ENCODE data around the gene UGT1A5. TPM values are rescaled to one million over a fixed set of nuclear protein-coding genes. Genes with fewer than 3 reads are reported as not detected.

Gene UGT1A5
- total RNA-seq, 2 donors from 2014 or later: not detected

DNA sequence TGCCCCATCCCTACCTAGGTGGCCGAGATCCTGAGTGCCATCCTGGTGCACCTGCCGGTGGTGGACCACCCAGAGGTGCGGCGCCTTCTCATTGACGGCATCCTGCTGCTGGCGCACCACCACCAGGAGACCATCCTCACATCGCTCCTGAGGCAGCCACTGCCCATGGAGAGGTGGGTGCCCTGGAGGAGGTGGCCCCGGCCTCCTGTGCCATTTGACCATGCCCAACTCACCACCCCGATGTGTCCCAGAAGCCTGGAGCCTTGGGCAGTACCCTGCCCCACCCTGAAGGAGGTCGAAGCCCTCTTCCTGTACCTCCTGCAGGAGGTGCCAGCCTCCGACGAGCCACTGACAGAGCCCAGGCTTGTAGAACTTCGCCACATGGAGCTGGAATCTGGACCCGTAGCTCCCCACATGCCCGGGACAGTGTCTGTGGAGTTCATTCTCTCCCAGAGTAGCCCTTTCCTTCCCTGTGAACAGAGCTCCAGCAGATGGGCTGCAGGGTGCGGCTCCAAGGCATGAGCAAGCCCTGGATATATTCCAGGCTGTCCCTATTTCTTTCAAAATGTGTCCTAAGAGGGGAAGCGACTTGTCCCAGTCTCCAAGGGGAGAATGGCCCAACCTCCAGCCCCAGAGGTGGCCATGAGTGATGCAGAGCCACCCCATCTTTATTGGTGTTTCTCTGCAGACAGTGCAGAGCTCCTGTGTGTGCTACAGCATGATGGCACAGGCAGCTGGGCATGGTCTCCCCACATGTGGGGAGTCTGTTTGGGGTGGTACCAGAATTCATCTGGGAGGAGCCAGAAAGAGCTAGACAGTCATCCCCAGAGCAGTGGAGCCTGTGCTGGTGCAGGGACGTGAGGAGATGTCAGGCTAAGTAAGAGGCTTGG is 107.4 kb downstream of the UGT1A5 start:
- Mint-ChIP-seq H3K27me3 (ENCODE audit: insufficient read depth) (no peaks in the 10 kb centered on the region), H3K9me3 (no peaks in the 10 kb centered on the region), H3K4me3 (no peak overlapping the region), H3K36me3 (ENCODE audit: low read depth) (no peaks in the 10 kb centered on the region), H3K4me1 (peaks cover 4% of the 10 kb centered on the region), H3K27ac (peak overlapping the region; percentile 5)
- TF ChIP-seq, protein P1, sequence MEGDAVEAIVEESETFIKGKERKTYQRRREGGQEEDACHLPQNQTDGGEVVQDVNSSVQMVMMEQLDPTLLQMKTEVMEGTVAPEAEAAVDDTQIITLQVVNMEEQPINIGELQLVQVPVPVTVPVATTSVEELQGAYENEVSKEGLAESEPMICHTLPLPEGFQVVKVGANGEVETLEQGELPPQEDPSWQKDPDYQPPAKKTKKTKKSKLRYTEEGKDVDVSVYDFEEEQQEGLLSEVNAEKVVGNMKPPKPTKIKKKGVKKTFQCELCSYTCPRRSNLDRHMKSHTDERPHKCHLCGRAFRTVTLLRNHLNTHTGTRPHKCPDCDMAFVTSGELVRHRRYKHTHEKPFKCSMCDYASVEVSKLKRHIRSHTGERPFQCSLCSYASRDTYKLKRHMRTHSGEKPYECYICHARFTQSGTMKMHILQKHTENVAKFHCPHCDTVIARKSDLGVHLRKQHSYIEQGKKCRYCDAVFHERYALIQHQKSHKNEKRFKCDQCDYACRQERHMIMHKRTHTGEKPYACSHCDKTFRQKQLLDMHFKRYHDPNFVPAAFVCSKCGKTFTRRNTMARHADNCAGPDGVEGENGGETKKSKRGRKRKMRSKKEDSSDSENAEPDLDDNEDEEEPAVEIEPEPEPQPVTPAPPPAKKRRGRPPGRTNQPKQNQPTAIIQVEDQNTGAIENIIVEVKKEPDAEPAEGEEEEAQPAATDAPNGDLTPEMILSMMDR (conservative IDR thresholded peaks at IDR 0.05): no peak
- peak; percentile 36 for DNase-seq
- H3K27me3 ChIP-seq (ENCODE audit: control insufficient read depth, insufficient read depth, low read length, poor library complexity, severe bottlenecking): no peaks in the 10 kb centered on the region
- H3K4me3 ChIP-seq (ENCODE audit: low read length): no peak overlapping the region
- no peaks in the 10 kb centered on the region for H3K4me1 ChIP-seq (ENCODE audit: control insufficient read depth, insufficient read depth, low read length)
- WGBS, 2 experiments (ENCODE audit: insufficient coverage in 1 of 2, insufficient read length in 1 of 2): 89 to 94% methylated on average over 9 to 18 of the region's 18 CpGs
- H3K9ac ChIP-seq (ENCODE audit: extremely low read depth, low read length, poor library complexity, severe bottlenecking): no peak overlapping the region
- no peak overlapping the region for H3K27ac ChIP-seq (ENCODE audit: low read depth, low read length)
- H3K9me3 ChIP-seq (ENCODE audit: control insufficient read depth, low read length): no peaks in the 10 kb centered on the region
- no peaks in the 10 kb centered on the region for H3K36me3 ChIP-seq (ENCODE audit: control insufficient read depth, insufficient read depth, low read length)

DNA sequence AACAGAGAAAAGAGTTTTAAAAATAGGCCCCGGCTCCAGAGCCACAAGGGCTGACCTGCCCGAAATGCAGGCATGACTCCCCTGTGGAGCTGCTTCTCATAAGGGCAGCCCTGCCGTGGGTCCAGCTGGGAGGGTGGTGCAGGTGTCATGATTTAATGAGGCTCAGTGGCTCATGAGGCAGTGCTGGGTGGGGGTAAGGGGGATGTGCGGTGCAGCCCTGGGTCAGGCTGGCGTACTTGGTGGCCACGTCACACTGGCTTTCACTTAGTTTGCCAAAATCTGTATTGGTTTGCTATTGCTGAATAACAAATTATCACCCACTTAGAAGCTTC is 108.0 kb downstream of the UGT1A5 start:
- Histone ChIP-seq H3K4me3 (ENCODE audit: low read length) (no peak overlapping the region), H3K9me3 (ENCODE audit: control insufficient read depth, low read length) (no peaks in the 10 kb centered on the region), H3K36me3 (ENCODE audit: control insufficient read depth, insufficient read depth, low read length) (no peaks in the 10 kb centered on the region), H3K4me1 (ENCODE audit: control insufficient read depth, insufficient read depth, low read length) (no peaks in the 10 kb centered on the region), H3K27ac (ENCODE audit: low read depth, low read length) (no peak overlapping the region), H3K9ac (ENCODE audit: extremely low read depth, low read length, poor library complexity, severe bottlenecking) (no peak overlapping the region), H3K27me3 (ENCODE audit: control insufficient read depth, insufficient read depth, low read length, poor library complexity, severe bottlenecking) (no peaks in the 10 kb centered on the region)
- DNase-seq: peak; percentile 34
- Mint-ChIP-seq H3K9me3 (peaks cover 2% of the 10 kb centered on the region), H3K27me3 (ENCODE audit: insufficient read depth) (no peaks in the 10 kb centered on the region), H3K4me3 (no peak overlapping the region), H3K4me1 (peaks cover 7% of the 10 kb centered on the region), H3K36me3 (ENCODE audit: low read depth) (no peaks in the 10 kb centered on the region), H3K27ac (no peak overlapping the region)
- 90% methylated on average over 4 to 6 of the region's 6 CpGs for WGBS, 2 experiments (ENCODE audit: insufficient coverage in 1 of 2, insufficient read length in 1 of 2)
- TF ChIP-seq, protein P1 (conservative IDR thresholded peaks at IDR 0.05): no peak

GRCh38 chr2:233821196-233821595 is 108.5 kb downstream of the UGT1A5 start:
- H3K4me1 ChIP-seq (ENCODE audit: control insufficient read depth, insufficient read depth, low read length): no peaks in the 10 kb centered on the region
- 67 to 93% methylated on average over 1 to 3 of the region's 3 CpGs for WGBS, 2 experiments (ENCODE audit: insufficient coverage in 1 of 2, insufficient read length in 1 of 2)
- no peak overlapping the region for H3K4me3 Mint-ChIP-seq
- no peak overlapping the region for H3K27ac ChIP-seq (ENCODE audit: low read depth, low read length)
- TF ChIP-seq, protein P1 (conservative IDR thresholded peaks at IDR 0.05): no peak
- no peaks in the 10 kb centered on the region for H3K9me3 ChIP-seq (ENCODE audit: control insufficient read depth, low read length)
- H3K4me1 Mint-ChIP-seq: peaks cover 7% of the 10 kb centered on the region
- no peaks in the 10 kb centered on the region for H3K36me3 ChIP-seq (ENCODE audit: control insufficient read depth, insufficient read depth, low read length)
- no peaks in the 10 kb centered on the region for H3K27me3 Mint-ChIP-seq (ENCODE audit: insufficient read depth)
- peak; percentile 29 for DNase-seq
- H3K9ac ChIP-seq (ENCODE audit: extremely low read depth, low read length, poor library complexity, severe bottlenecking): no peak overlapping the region
- H3K36me3 Mint-ChIP-seq (ENCODE audit: low read depth): no peaks in the 10 kb centered on the region
- no peak overlapping the region for H3K4me3 ChIP-seq (ENCODE audit: low read length)
- no peaks in the 10 kb centered on the region for H3K27me3 ChIP-seq (ENCODE audit: control insufficient read depth, insufficient read depth, low read length, poor library complexity, severe bottlenecking)
- no peak overlapping the region for H3K27ac Mint-ChIP-seq
- H3K9me3 Mint-ChIP-seq: peaks cover 2% of the 10 kb centered on the region

Measured in endodermal cell (in vitro differentiated cells).